WTC11 (cell line): ENCODE measurements around the gene NPDC1. TPM values are rescaled to one million over a fixed set of nuclear protein-coding genes. Genes with fewer than 3 reads are reported as not detected.
A peak's percentile ranks its signal among the peaks of the same experiment; 100 is the strongest.

Source experiments
- ATAC-seq: fragments of 200-7000 bp; cut with Tn5 transposase; 2 replicates; pipeline ENCODE4 v1.10.0; 2021; ENCODE audit warnings: mild to moderate bottlenecking, moderate library complexity
- CTCF ChIA-PET: fragments of 300-600 bp; sonication (Branson Sonifier 250); formaldehyde crosslinking; loops from one replicate; lab custom pipeline; 2021; ENCODE audit warnings: antibody characterized with exemption; lab: Charles Lee
- POLR2A ChIA-PET: fragments of 350-600 bp; sonication (Branson Sonifier 250); formaldehyde crosslinking; loops from one replicate; lab custom pipeline; 2021; ENCODE audit warnings: antibody characterized with exemption; lab: Charles Lee
- DNase-seq: peaks from one replicate; pipeline ENCODE4 v3.0.0; 2021; ENCODE audit warnings: low spot score
- H3K27ac Mint-ChIP-seq: 2 replicates; pipeline ENCODE4 v1.8.0; 2021; ENCODE audit warnings: mixed read lengths
- H3K27me3 Mint-ChIP-seq: 2 replicates; pipeline ENCODE4 v1.8.0; 2021; ENCODE audit warnings: low read depth, mild to moderate bottlenecking, moderate library complexity, mixed read lengths
- H3K36me3 Mint-ChIP-seq: 2 replicates; pipeline ENCODE4 v1.8.0; 2021; ENCODE audit warnings: mixed read lengths
- H3K4me1 Mint-ChIP-seq: 2 replicates; pipeline ENCODE4 v1.8.0; 2022; ENCODE audit warnings: mixed read lengths
- H3K4me3 Mint-ChIP-seq: 2 replicates; pipeline ENCODE4 v1.8.0; 2021; ENCODE audit warnings: mild to moderate bottlenecking, moderate library complexity, mixed read lengths
- H3K9me3 Mint-ChIP-seq: 2 replicates; pipeline ENCODE4 v1.8.0; 2021; ENCODE audit warnings: mixed read lengths
- AFF4 ChIP-seq: sonication (generic); formaldehyde crosslinking; IDR thresholded peaks from 2 replicates; pipeline ENCODE4 v1.8.1; 2023; ENCODE audit warnings: mild to moderate bottlenecking, missing genetic modification reagents, borderline replicate concordance
- CBFB ChIP-seq: sonication (generic); formaldehyde crosslinking; IDR thresholded peaks from 2 replicates; pipeline ENCODE4 v1.8.1; 2022; ENCODE audit warnings: mild to moderate bottlenecking, low read depth, missing genetic modification reagents
- E2F1 ChIP-seq: sonication (generic); formaldehyde crosslinking; IDR thresholded peaks from 2 replicates; pipeline ENCODE4 v1.8.0; 2022; ENCODE audit warnings: mild to moderate bottlenecking, missing genetic modification reagents
- EMX1 ChIP-seq: fragments of 250-450 bp; sonication (Bioruptor Pico); IDR thresholded peaks from 2 replicates; pipeline ENCODE4 v1.8.0; 2021; ENCODE audit warnings: mild to moderate bottlenecking
- ETV6 ChIP-seq: sonication (generic); formaldehyde crosslinking; IDR thresholded peaks from 2 replicates; pipeline ENCODE4 v1.8.1; 2022; ENCODE audit warnings: mild to moderate bottlenecking, missing genetic modification reagents
- IRF2 ChIP-seq: sonication (generic); formaldehyde crosslinking; IDR thresholded peaks from 2 replicates; pipeline ENCODE4 v1.8.0; 2022; ENCODE audit warnings: low read depth, missing genetic modification reagents, borderline replicate concordance
- KAT7 ChIP-seq: sonication (generic); formaldehyde crosslinking; IDR thresholded peaks from 2 replicates; pipeline ENCODE4 v1.8.1; 2023; ENCODE audit warnings: missing genetic modification reagents, mild to moderate bottlenecking, borderline replicate concordance
- RELA ChIP-seq: sonication (generic); formaldehyde crosslinking; IDR thresholded peaks from 2 replicates; pipeline ENCODE4 v1.8.1; 2022; ENCODE audit warnings: missing genetic modification reagents, mild to moderate bottlenecking, borderline replicate concordance
- SOX15 ChIP-seq: fragments of 250-450 bp; sonication (Bioruptor Pico); IDR thresholded peaks from 2 replicates; pipeline ENCODE4 v1.9.0; 2021; ENCODE audit warnings: mild to moderate bottlenecking
- TCF7 ChIP-seq: sonication (generic); formaldehyde crosslinking; IDR thresholded peaks from 2 replicates; pipeline ENCODE4 v1.8.0; 2022; ENCODE audit warnings: mild to moderate bottlenecking, low read depth, missing genetic modification reagents, moderate library complexity
- TP53 ChIP-seq: sonication (generic); formaldehyde crosslinking; IDR thresholded peaks from 2 replicates; pipeline ENCODE4 v1.8.1; 2023; ENCODE audit warnings: mild to moderate bottlenecking, missing genetic modification reagents
- USF2 ChIP-seq: sonication (generic); formaldehyde crosslinking; IDR thresholded peaks from 2 replicates; pipeline ENCODE4 v1.8.1; 2023; ENCODE audit warnings: mild to moderate bottlenecking, missing genetic modification reagents, moderate library complexity
- ZNF121 ChIP-seq: sonication (generic); formaldehyde crosslinking; IDR thresholded peaks from 2 replicates; pipeline ENCODE4 v1.8.0; 2023; ENCODE audit warnings: missing genetic modification reagents
- ZNF532 ChIP-seq: fragments of 250-450 bp; sonication (Bioruptor Pico); IDR thresholded peaks from 2 replicates; pipeline ENCODE4 v1.9.0; 2021; ENCODE audit warnings: mild to moderate bottlenecking, borderline replicate concordance
- total RNA-seq: library from RNA; stranded (reverse); gene quantifications from 3 replicates; pipeline ENCODE4 v1.2.3, GENCODE V29; 2021
- TF ChIP-seq, protein P1 (sequence below): sonication (generic); formaldehyde crosslinking; IDR thresholded peaks from 2 replicates; pipeline ENCODE4 v1.8.0; 2023; ENCODE audit warnings: missing genetic modification reagents, mild to moderate bottlenecking, borderline replicate concordance
- TF ChIP-seq, protein P2 (sequence below): sonication (generic); formaldehyde crosslinking; IDR thresholded peaks from 2 replicates; pipeline ENCODE4 v1.8.1; 2022; ENCODE audit warnings: mild to moderate bottlenecking, missing genetic modification reagents, moderate library complexity, borderline replicate concordance
- TF ChIP-seq, protein P3 (sequence below): fragments of 250-450 bp; sonication (Bioruptor Pico); IDR thresholded peaks from 2 replicates; pipeline ENCODE4 v1.9.0; 2021; ENCODE audit warnings: mild to moderate bottlenecking

The NPDC1 gene
- total RNA-seq, 1 experiment from 2014 or later, result 64.3 TPM

DNA sequence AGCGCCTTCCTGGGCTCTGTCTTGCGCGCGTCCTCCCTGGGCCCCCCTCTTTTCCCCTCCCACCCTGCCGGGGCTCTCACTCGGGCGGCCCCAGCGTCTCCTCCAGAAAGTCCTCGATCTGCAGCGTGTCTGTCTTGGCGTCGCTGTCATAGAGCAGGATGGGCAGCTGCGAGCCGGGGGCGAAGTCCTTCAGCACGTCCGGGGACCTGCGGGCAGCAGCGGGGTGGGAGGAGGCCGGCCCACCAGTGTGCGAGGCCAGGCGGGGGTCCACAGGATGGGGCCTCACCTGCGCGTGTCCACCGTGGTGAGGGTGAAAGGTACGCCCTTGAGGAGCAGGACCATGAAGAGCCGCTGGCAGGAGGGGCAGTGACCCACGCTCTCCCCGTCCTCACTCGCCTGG lies 50.6 kb downstream of the NPDC1 start:
- peaks cover 6% of the 10 kb centered on the region for H3K9me3 Mint-ChIP-seq
- ChIA-PET POLR2A (interaction anchor here (0.6 kb wide), 1 partner anchor 19 kb away, joined by 3 read pairs; no protein-coding TSS in a partner anchor), CTCF (interaction anchor here (0.5 to 4.8 kb wide), 14 partner anchors 9 to 187 kb away, joined by 3 to 53 read pairs (median 6); partner anchors contain the start of genes ABCA2, AJM1 and NPDC1)
- DNase-seq, result no peak
- H3K4me3 Mint-ChIP-seq, result 0 out of 2 replicates have a peak overlapping the region, but pooled peaks have one; percentile 4
- H3K27ac Mint-ChIP-seq, result no peak overlapping the region
- no peak for TF ChIP-seq KAT7 (CRISPR knock-in tag)
- no peak for TF ChIP-seq USF2 (CRISPR knock-in tag)
- no peak for TF ChIP-seq EMX1
- no peak for TF ChIP-seq SOX15 (CRISPR knock-in tag)
- TF ChIP-seq AFF4, result no peak
- no peak for TF ChIP-seq E2F1 (CRISPR knock-in tag)
- no peak for TF ChIP-seq TCF7 (CRISPR knock-in tag)
- no peak for TF ChIP-seq CBFB (CRISPR knock-in tag)
- no peak for TF ChIP-seq TP53
- TF ChIP-seq ZNF121 (CRISPR knock-in tag), result no peak
- TF ChIP-seq ETV6 (CRISPR knock-in tag), result no peak
- TF ChIP-seq IRF2 (CRISPR knock-in tag), result no peak
- TF ChIP-seq, protein P1, sequence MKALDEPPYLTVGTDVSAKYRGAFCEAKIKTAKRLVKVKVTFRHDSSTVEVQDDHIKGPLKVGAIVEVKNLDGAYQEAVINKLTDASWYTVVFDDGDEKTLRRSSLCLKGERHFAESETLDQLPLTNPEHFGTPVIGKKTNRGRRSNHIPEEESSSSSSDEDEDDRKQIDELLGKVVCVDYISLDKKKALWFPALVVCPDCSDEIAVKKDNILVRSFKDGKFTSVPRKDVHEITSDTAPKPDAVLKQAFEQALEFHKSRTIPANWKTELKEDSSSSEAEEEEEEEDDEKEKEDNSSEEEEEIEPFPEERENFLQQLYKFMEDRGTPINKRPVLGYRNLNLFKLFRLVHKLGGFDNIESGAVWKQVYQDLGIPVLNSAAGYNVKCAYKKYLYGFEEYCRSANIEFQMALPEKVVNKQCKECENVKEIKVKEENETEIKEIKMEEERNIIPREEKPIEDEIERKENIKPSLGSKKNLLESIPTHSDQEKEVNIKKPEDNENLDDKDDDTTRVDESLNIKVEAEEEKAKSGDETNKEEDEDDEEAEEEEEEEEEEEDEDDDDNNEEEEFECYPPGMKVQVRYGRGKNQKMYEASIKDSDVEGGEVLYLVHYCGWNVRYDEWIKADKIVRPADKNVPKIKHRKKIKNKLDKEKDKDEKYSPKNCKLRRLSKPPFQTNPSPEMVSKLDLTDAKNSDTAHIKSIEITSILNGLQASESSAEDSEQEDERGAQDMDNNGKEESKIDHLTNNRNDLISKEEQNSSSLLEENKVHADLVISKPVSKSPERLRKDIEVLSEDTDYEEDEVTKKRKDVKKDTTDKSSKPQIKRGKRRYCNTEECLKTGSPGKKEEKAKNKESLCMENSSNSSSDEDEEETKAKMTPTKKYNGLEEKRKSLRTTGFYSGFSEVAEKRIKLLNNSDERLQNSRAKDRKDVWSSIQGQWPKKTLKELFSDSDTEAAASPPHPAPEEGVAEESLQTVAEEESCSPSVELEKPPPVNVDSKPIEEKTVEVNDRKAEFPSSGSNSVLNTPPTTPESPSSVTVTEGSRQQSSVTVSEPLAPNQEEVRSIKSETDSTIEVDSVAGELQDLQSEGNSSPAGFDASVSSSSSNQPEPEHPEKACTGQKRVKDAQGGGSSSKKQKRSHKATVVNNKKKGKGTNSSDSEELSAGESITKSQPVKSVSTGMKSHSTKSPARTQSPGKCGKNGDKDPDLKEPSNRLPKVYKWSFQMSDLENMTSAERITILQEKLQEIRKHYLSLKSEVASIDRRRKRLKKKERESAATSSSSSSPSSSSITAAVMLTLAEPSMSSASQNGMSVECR, result no peak
- TF ChIP-seq, protein P2, sequence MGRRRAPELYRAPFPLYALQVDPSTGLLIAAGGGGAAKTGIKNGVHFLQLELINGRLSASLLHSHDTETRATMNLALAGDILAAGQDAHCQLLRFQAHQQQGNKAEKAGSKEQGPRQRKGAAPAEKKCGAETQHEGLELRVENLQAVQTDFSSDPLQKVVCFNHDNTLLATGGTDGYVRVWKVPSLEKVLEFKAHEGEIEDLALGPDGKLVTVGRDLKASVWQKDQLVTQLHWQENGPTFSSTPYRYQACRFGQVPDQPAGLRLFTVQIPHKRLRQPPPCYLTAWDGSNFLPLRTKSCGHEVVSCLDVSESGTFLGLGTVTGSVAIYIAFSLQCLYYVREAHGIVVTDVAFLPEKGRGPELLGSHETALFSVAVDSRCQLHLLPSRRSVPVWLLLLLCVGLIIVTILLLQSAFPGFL (CRISPR knock-in tag), result no peak
- TF ChIP-seq, protein P3, sequence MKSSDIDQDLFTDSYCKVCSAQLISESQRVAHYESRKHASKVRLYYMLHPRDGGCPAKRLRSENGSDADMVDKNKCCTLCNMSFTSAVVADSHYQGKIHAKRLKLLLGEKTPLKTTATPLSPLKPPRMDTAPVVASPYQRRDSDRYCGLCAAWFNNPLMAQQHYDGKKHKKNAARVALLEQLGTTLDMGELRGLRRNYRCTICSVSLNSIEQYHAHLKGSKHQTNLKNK (CRISPR knock-in tag), result no peak
- TF ChIP-seq RELA, result no peak
- TF ChIP-seq ZNF532 (CRISPR knock-in tag), result no peak
- peaks cover 4% of the 10 kb centered on the region; the same call in 1 of the 2 replicates for H3K4me1 Mint-ChIP-seq
- ATAC-seq, result no peak
- no peaks in the 10 kb centered on the region for H3K36me3 Mint-ChIP-seq
- peaks cover 13% of the 10 kb centered on the region for H3K27me3 Mint-ChIP-seq
